OCI-LY1 (cell line): Measurements from ENCODE around the gene BNIP2.

Source experiments
- CTCF ChIP-seq: fragments of 200-600 bp; sonication (generic), shearing (Covaris generic); IDR thresholded peaks from 2 replicates; pipeline ENCODE4 v1.5.1; 2017; ENCODE audit warnings: mild to moderate bottlenecking, antibody characterized with exemption, low read length, moderate library complexity, mixed read lengths
- EZH2 ChIP-seq: fragments of 200-600 bp; sonication (generic), shearing (Covaris generic); IDR thresholded peaks from 2 replicates; pipeline ENCODE4 v1.8.0; 2017; ENCODE audit warnings: borderline replicate concordance, mixed run types, mild to moderate bottlenecking, antibody characterized with exemption, low read length, moderate library complexity, mixed read lengths

- TF ChIP-seq CTCF, result no peak
- TF ChIP-seq EZH2, result no peak
These were observed 44.4 kb downstream of the BNIP2 start for GRCh38 chr15:59644756-59645155.
